GM12801 (cell line): ENCODE measurements around the gene CLINT1.

Source experiments
- TF ChIP-seq, protein P1 (sequence below): IDR thresholded peaks from one replicate; pipeline ENCODE4 v1.5.1; 2011; ENCODE audit warnings: control low read depth; ENCODE audit not compliant: insufficient read length; ENCODE audit errors: extremely low read depth

The CLINT1 gene

DNA sequence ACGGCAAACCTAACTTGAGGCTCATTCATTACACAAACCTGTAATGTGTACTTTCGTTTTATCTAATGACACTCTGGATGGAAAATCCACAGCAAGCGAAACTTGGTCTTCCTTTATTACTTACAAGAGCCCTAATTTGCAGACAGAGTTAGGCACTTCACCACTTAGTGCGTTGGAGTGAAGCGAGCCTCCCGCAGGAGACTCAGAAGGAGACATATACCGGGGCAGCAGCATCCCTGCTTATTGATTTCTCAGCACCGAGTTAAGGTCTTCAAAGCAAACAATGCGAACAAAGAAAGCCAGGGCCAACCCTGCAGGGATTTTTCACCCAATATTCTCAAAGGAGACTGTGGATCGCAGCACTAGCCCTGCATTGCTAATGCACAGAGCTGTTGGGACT is 86.8 kb downstream of the CLINT1 start:
- TF ChIP-seq, protein P1, sequence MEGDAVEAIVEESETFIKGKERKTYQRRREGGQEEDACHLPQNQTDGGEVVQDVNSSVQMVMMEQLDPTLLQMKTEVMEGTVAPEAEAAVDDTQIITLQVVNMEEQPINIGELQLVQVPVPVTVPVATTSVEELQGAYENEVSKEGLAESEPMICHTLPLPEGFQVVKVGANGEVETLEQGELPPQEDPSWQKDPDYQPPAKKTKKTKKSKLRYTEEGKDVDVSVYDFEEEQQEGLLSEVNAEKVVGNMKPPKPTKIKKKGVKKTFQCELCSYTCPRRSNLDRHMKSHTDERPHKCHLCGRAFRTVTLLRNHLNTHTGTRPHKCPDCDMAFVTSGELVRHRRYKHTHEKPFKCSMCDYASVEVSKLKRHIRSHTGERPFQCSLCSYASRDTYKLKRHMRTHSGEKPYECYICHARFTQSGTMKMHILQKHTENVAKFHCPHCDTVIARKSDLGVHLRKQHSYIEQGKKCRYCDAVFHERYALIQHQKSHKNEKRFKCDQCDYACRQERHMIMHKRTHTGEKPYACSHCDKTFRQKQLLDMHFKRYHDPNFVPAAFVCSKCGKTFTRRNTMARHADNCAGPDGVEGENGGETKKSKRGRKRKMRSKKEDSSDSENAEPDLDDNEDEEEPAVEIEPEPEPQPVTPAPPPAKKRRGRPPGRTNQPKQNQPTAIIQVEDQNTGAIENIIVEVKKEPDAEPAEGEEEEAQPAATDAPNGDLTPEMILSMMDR = no peak

DNA sequence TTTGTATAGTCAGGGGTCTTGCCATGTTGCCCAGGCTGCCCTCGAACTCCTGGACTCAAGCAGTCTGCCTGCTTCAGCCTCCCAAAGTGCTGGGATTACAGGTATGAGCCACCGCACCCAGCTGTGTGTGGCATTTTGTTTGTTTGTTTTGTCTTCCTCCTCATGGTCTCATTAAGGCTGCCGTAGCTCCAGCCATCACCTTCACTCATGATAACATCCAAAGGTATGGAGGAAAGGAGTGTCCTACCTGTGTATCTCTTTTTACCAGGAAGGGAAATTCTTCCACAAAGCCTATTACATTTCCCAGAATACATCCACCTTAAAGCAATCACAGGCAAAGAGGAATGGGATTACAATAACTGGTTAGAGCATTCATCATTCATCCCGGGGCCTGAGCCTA is 88.3 kb downstream of the CLINT1 start:
- TF ChIP-seq, protein P1 = no peak

DNA sequence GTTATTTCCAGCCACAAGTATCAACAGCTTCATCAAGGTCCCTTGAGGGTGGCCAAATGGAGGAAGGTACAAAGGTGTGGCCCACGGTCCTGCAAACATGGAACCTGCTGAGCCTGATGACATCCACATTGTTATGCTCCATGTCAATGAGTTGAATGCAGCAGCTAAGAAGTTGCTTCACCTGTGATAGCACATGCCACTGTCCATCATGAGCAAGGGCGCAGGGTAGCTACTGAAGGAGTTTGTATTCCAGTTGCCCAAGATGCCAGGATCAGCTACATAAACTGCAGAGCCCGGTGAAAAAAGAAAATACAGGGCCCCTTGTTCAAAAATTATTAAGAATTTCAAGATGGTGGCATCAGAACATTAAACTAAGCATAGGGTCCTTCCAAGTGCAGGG is 91.3 kb downstream of the CLINT1 start:
- TF ChIP-seq, protein P1 = no peak

DNA sequence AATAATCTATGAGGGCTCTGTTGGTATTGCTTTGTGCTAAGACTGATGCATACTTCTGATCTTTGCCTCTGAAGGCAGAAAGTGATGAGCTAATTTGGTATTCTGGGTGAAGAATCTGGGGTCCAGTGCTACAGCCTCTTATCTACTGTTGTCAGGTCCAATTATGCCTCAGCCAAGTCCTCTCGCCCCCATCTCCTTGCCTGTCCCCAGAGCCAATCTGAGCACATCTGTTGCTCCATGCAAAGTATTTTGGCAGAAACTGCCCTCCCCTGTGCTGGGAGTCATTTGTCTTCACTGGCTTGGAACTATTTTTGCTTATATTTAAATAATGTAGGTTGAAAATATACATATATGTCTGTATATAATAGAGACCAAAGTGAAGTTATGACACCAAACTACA is 92.0 kb downstream of the CLINT1 start:
- TF ChIP-seq, protein P1 = no peak

DNA sequence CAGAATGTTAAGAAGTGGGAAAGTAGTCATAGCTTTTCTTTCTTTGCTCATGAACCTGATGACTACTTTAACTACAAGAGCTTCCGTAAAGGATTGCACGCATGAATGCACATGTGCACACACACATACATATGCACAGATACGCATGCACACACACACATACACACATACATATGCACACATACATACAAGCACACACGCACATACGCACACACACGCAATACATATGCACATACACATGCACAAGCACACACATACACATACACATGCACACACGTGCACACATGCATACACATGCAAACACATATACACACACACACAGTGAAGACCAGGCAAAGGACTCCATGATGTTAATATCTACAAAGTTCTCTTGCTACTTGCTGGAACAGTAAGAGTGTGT is 92.5 kb downstream of the CLINT1 start:
- TF ChIP-seq, protein P1 = no peak

DNA sequence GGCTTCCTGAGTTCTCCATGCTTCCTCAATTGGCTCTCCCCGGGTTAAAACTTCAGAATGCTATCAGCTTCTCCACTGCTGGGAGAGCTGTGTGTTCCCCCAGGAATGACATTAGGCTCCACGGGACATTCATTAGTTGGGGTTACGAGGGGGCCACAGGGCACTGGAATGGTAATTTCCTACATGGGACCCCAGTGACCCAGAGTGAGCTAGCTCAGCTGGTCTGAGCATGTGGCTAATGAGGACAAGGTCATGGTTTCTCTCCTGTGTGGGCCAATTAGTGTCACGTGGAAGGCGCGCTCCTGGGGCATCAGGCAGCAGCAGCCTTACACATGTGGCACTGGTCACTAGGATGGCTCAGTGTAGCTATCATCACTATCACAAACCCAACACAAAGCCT is 94.4 kb downstream of the CLINT1 start:
- TF ChIP-seq, protein P1 = no peak

DNA sequence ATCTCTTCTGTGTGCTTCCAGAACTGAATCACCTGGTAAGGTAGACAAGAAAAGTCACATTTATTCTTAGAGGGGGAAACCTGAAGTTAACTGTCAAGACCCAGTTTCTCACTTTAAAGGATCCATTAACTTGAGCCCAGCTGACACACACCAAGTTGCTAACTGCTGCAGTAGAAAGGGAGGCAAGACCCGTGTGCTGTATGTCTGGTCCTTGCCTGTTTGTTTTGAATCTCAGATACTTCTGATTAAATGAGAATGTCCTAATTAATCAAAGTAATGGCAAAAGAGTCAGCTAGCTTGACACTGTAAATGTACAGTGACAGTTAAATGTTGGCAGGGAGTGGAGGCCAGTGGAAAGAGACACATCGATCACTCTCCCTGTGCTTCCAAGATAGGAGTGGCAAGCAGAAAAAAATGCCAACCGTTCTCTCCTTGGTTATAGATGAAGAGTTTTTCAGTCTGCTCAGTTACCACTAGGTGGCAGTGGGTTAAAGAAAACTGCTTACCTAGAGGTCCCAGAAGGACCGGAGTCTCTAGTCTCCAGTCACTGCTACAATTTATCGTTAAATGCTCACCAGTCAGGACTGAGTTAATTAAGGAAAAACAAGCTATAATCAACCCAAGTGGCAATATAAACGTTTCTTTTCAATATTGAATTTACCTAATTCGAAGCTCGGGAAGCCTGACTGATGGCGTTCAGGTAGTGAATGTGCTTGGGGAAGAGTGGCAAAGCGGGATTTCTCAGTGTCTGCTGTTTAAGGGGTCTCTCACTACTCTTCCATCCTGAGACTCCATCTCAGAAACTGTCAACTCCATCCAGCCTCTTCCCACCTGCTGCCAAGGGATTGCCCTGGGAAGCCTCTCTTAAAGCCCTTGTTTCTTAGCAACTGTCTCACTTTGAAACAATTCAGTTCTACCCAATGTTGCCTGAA is 97.0 kb downstream of the CLINT1 start:
- TF ChIP-seq, protein P1 = no peak
